Measurements from ENCODE around the gene MED26.

MED26 gene

GRCh38 chr19:16598848-16599247, 29.2 kb downstream of the MED26 start:
- H3K79me1 ChIP-seq (ENCODE audit: low read depth, low read length), result peaks cover 32% of the 10 kb centered on the region
- no peak overlapping the region for H3K23ac ChIP-seq (ENCODE audit: low read depth, low read length, poor library complexity)
- no peak overlapping the region for H2BK5ac ChIP-seq (ENCODE audit: low read length)
- no peak overlapping the region for H3K4ac ChIP-seq (ENCODE audit: low read length)
- DNase-seq (ENCODE audit: low spot score), result no peak
- no peak overlapping the region for H2BK120ac ChIP-seq (ENCODE audit: low read depth, low read length)
- peaks cover 0 to 3% of the 10 kb centered on the region in 2 donors for H3K36me3 ChIP-seq (replicated peaks in 1 of 2; ENCODE audit: control insufficient read depth in 2 of 2, insufficient read depth in 2 of 2, low read length in 2 of 2)
- no peaks in the 10 kb centered on the region for H3K27me3 ChIP-seq (ENCODE audit: control insufficient read depth in 3 of 3, insufficient read depth in 3 of 3, low read depth in 1 of 3, low read length in 3 of 3)
- no peak overlapping the region for H2AK5ac ChIP-seq (ENCODE audit: low read depth, low read length)
- no peak overlapping the region for H4K8ac ChIP-seq (ENCODE audit: low read depth, low read length)
- H3K9ac ChIP-seq (ENCODE audit: low read depth, low read length, poor library complexity), result no peak overlapping the region
- H3K4me1 ChIP-seq (ENCODE audit: control insufficient read depth in 2 of 2, insufficient read depth in 1 of 2, low read depth in 1 of 2, low read length in 2 of 2), result no peaks in the 10 kb centered on the region
- no peak overlapping the region for H3K4me3 ChIP-seq (ENCODE audit: low read length in 2 of 2)
- H3K14ac ChIP-seq (ENCODE audit: low read length), result no peak overlapping the region
- no CpG with 5 or more reads among the region's 4 CpGs for WGBS, 2 donors (ENCODE audit: extremely low coverage in 2 of 2, insufficient read length in 2 of 2, insufficient replicate concordance in 1 of 2)
- H2BK15ac ChIP-seq (ENCODE audit: low read length), result no peak overlapping the region
- no peak overlapping the region for H3K27ac ChIP-seq (replicated peaks; ENCODE audit: low read length)
- no peaks in the 10 kb centered on the region for H3K9me3 ChIP-seq (replicated peaks in 1 of 2; ENCODE audit: control insufficient read depth in 2 of 2, insufficient read depth in 1 of 2, low read depth in 1 of 2, low read length in 2 of 2)
- no peak overlapping the region for H2BK12ac ChIP-seq (ENCODE audit: low read length)
- H3K4me2 ChIP-seq (ENCODE audit: insufficient read depth, low read length, poor library complexity, severe bottlenecking), result no peak overlapping the region
- no peak overlapping the region for H2AFZ ChIP-seq (ENCODE audit: low read length)
- no peak overlapping the region for H4K91ac ChIP-seq (ENCODE audit: low read depth, low read length, poor library complexity)
- H3K18ac ChIP-seq (ENCODE audit: low read length), result no peak overlapping the region

GRCh38 chr19:16596399-16596798, 31.6 kb downstream of the MED26 start:
- Histone ChIP-seq H3K18ac (ENCODE audit: low read length) (no peak overlapping the region), H3K4me1 (ENCODE audit: control insufficient read depth in 2 of 2, insufficient read depth in 1 of 2, low read depth in 1 of 2, low read length in 2 of 2) (peaks cover 9 to 13% of the 10 kb centered on the region in 2 donors), H3K27me3 (ENCODE audit: control insufficient read depth in 3 of 3, insufficient read depth in 3 of 3, low read depth in 1 of 3, low read length in 3 of 3) (no peaks in the 10 kb centered on the region), H3K9me3 (replicated peaks in 1 of 2; ENCODE audit: control insufficient read depth in 2 of 2, insufficient read depth in 1 of 2, low read depth in 1 of 2, low read length in 2 of 2) (no peaks in the 10 kb centered on the region), H2BK120ac (ENCODE audit: low read depth, low read length) (no peak overlapping the region), H3K4me3 (ENCODE audit: low read length in 2 of 2) (no peak overlapping the region), H2AFZ (ENCODE audit: low read length) (no peak overlapping the region), H4K8ac (ENCODE audit: low read depth, low read length) (no peak overlapping the region), H2BK12ac (ENCODE audit: low read length) (no peak overlapping the region), H3K79me1 (ENCODE audit: low read depth, low read length) (peaks cover 31% of the 10 kb centered on the region), H3K36me3 (replicated peaks in 1 of 2; ENCODE audit: control insufficient read depth in 2 of 2, insufficient read depth in 2 of 2, low read length in 2 of 2) (peaks cover 0 to 1% of the 10 kb centered on the region in 2 donors), H2BK15ac (ENCODE audit: low read length) (no peak overlapping the region), H4K91ac (ENCODE audit: low read depth, low read length, poor library complexity) (no peak overlapping the region), H3K4ac (ENCODE audit: low read length) (no peak overlapping the region), H3K14ac (ENCODE audit: low read length) (no peak overlapping the region), H3K23ac (ENCODE audit: low read depth, low read length, poor library complexity) (no peak overlapping the region), H3K4me2 (ENCODE audit: insufficient read depth, low read length, poor library complexity, severe bottlenecking) (no peak overlapping the region), H3K9ac (ENCODE audit: low read depth, low read length, poor library complexity) (no peak overlapping the region), H3K27ac (replicated peaks; ENCODE audit: low read length) (no peak overlapping the region), H2BK5ac (ENCODE audit: low read length) (no peak overlapping the region), H2AK5ac (ENCODE audit: low read depth, low read length) (no peak overlapping the region)
- DNase-seq (ENCODE audit: low spot score), result no peak
- WGBS, 2 donors (ENCODE audit: extremely low coverage in 2 of 2, insufficient read length in 2 of 2, insufficient replicate concordance in 1 of 2), result no CpG with 5 or more reads among the region's 9 CpGs

GRCh38 chr19:16595097-16595496, 32.9 kb downstream of the MED26 start:
- H3K27me3 ChIP-seq (ENCODE audit: control insufficient read depth in 3 of 3, insufficient read depth in 3 of 3, low read depth in 1 of 3, low read length in 3 of 3), result no peaks in the 10 kb centered on the region
- no peak overlapping the region for H2AFZ ChIP-seq (ENCODE audit: low read length)
- H3K4ac ChIP-seq (ENCODE audit: low read length), result no peak overlapping the region
- H4K91ac ChIP-seq (ENCODE audit: low read depth, low read length, poor library complexity), result no peak overlapping the region
- H3K27ac ChIP-seq (replicated peaks; ENCODE audit: low read length), result no peak overlapping the region
- H3K18ac ChIP-seq (ENCODE audit: low read length), result peak overlapping the region; percentile 11
- H2BK120ac ChIP-seq (ENCODE audit: low read depth, low read length), result no peak overlapping the region
- H3K23ac ChIP-seq (ENCODE audit: low read depth, low read length, poor library complexity), result peak overlapping the region; percentile 26
- peaks cover 28% of the 10 kb centered on the region for H3K79me1 ChIP-seq (ENCODE audit: low read depth, low read length)
- H2BK5ac ChIP-seq (ENCODE audit: low read length), result peak overlapping the region; percentile 57
- H3K14ac ChIP-seq (ENCODE audit: low read length), result no peak overlapping the region
- H2AK5ac ChIP-seq (ENCODE audit: low read depth, low read length), result no peak overlapping the region
- H3K36me3 ChIP-seq (replicated peaks in 1 of 2; ENCODE audit: control insufficient read depth in 2 of 2, insufficient read depth in 2 of 2, low read length in 2 of 2), result peaks cover 0 to 1% of the 10 kb centered on the region in 2 donors
- peaks cover 9 to 18% of the 10 kb centered on the region in 2 donors for H3K4me1 ChIP-seq (ENCODE audit: control insufficient read depth in 2 of 2, insufficient read depth in 1 of 2, low read depth in 1 of 2, low read length in 2 of 2)
- H3K4me3 ChIP-seq (ENCODE audit: low read length in 2 of 2), result peak overlapping the region in 1 of 2 donors; percentile 34
- WGBS, 2 donors (ENCODE audit: extremely low coverage in 2 of 2, insufficient read length in 2 of 2, insufficient replicate concordance in 1 of 2), result no CpG with 5 or more reads among the region's 8 CpGs
- no peak overlapping the region for H4K8ac ChIP-seq (ENCODE audit: low read depth, low read length)
- peak overlapping the region; percentile 25 for H3K9ac ChIP-seq (ENCODE audit: low read depth, low read length, poor library complexity)
- no peak overlapping the region for H2BK12ac ChIP-seq (ENCODE audit: low read length)
- no peaks in the 10 kb centered on the region for H3K9me3 ChIP-seq (replicated peaks in 1 of 2; ENCODE audit: control insufficient read depth in 2 of 2, insufficient read depth in 1 of 2, low read depth in 1 of 2, low read length in 2 of 2)
- H3K4me2 ChIP-seq (ENCODE audit: insufficient read depth, low read length, poor library complexity, severe bottlenecking), result no peak overlapping the region
- DNase-seq (ENCODE audit: low spot score), result no peak
- H2BK15ac ChIP-seq (ENCODE audit: low read length), result no peak overlapping the region

- Histone ChIP-seq H3K27me3 (ENCODE audit: control insufficient read depth in 3 of 3, insufficient read depth in 3 of 3, low read depth in 1 of 3, low read length in 3 of 3) (no peaks in the 10 kb centered on the region), H4K91ac (ENCODE audit: low read depth, low read length, poor library complexity) (no peak overlapping the region), H3K79me1 (ENCODE audit: low read depth, low read length) (peaks cover 28% of the 10 kb centered on the region), H3K14ac (ENCODE audit: low read length) (no peak overlapping the region), H3K9me3 (replicated peaks in 1 of 2; ENCODE audit: control insufficient read depth in 2 of 2, insufficient read depth in 1 of 2, low read depth in 1 of 2, low read length in 2 of 2) (no peaks in the 10 kb centered on the region), H3K18ac (ENCODE audit: low read length) (no peak overlapping the region), H3K4me3 (ENCODE audit: low read length in 2 of 2) (no peak overlapping the region), H2BK15ac (ENCODE audit: low read length) (no peak overlapping the region), H3K4me1 (ENCODE audit: control insufficient read depth in 2 of 2, insufficient read depth in 1 of 2, low read depth in 1 of 2, low read length in 2 of 2) (peaks cover 11 to 18% of the 10 kb centered on the region in 2 donors), H2AK5ac (ENCODE audit: low read depth, low read length) (no peak overlapping the region), H2BK5ac (ENCODE audit: low read length) (no peak overlapping the region), H3K27ac (replicated peaks; ENCODE audit: low read length) (no peak overlapping the region), H2AFZ (ENCODE audit: low read length) (no peak overlapping the region), H4K8ac (ENCODE audit: low read depth, low read length) (no peak overlapping the region), H3K36me3 (replicated peaks in 1 of 2; ENCODE audit: control insufficient read depth in 2 of 2, insufficient read depth in 2 of 2, low read length in 2 of 2) (peaks cover 0 to 1% of the 10 kb centered on the region in 2 donors), H3K4ac (ENCODE audit: low read length) (no peak overlapping the region), H3K4me2 (ENCODE audit: insufficient read depth, low read length, poor library complexity, severe bottlenecking) (no peak overlapping the region), H2BK12ac (ENCODE audit: low read length) (no peak overlapping the region), H3K9ac (ENCODE audit: low read depth, low read length, poor library complexity) (no peak overlapping the region), H2BK120ac (ENCODE audit: low read depth, low read length) (no peak overlapping the region), H3K23ac (ENCODE audit: low read depth, low read length, poor library complexity) (no peak overlapping the region)
- DNase-seq (ENCODE audit: low spot score), result no peak
- no CpG with 5 or more reads among the region's 5 CpGs for WGBS, 2 donors (ENCODE audit: extremely low coverage in 2 of 2, insufficient read length in 2 of 2, insufficient replicate concordance in 1 of 2)
Measured at GRCh38 chr19:16594681-16595091, 33.3 kb downstream of the MED26 start.

Measured in neuronal stem cell (in vitro differentiated cells).